ENCODE results near the gene GSE1.

Gene GSE1

DNA sequence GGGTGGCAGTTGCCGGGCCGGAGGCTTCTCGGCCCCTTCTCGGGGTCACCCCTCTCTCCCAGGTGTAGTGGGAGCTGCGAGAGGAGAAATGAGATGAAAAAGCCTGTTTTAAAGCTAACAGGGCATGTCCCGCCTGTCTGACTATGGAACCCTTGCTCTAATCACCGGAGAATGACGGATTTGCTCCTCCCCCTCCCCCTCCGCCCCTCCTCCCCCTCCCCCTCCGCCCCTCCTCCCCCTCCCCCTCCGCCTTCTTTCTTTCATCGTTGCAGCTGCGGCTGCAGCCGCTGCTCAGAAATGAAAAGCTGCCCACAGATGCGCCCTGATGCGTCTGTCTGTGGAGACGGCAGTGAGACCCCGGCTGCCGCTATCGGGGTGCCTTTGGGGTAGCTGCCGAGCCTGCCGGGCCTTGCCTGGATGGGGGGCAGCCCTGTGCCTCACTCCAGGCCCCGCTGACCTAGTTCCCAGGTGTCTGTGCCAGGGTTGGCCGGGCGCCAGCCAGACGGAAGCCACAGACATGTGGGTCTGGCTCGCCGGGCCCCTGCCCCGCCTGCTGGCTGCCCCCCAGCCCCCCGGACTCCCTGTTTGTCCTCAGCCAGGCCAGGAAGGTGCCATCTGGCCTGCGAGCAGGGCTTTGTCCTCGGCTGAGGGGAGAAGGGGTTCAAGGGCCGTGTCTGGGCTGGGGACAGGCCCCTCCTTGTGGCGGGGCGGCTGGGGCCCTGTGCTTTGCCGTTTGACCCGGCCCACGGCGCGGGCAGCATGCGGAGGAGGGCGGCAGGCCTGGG is 37.9 kb downstream of the GSE1 start:
- DNase-seq = no peak

- no peak for DNase-seq
Observed at GRCh38 chr16:85651629-85652430, 38.7 kb downstream of the GSE1 start.

DNA sequence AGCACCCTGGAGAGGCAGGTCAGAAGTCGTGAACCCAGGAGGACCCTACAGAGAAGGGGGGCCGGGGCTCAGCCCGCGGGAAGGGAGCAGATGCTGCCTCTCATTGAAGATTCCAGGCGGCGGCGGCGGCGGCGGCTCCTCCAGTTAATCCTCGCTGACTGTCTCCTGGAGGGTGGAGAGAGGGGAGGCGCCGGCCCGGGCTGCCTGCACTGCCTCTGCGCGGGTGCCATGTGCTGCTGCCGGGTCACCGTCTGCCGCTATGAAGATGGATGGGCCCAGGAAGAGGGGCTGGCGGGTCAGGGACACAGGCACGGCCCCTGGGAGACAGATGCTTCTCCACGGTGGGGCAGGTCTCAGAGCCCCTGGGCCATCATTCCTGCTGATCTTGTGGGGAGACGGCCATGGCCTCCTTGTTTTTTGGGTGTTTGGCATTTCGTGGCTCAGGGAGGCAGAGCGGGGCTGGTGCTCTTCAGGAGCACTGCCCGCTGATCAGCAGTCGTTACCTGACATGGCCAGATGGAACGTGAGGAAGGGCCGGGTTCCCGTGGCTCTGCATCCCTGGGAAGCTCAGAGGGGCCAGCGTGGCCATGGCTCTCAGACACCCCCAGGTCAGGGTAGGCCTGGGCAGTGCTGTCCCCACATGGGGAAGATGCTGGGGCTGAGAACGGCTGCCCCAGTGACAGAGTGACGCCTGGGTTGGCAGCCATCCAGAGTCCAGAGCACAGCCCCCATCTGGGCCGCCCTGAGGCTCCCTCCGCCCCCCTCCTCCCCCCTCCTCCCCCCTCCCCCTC is 39.5 kb downstream of the GSE1 start:
- no peak for DNase-seq

GRCh38 chr16:85653290-85653891 is 40.3 kb downstream of the GSE1 start:
- DNase-seq = no peak

DNA sequence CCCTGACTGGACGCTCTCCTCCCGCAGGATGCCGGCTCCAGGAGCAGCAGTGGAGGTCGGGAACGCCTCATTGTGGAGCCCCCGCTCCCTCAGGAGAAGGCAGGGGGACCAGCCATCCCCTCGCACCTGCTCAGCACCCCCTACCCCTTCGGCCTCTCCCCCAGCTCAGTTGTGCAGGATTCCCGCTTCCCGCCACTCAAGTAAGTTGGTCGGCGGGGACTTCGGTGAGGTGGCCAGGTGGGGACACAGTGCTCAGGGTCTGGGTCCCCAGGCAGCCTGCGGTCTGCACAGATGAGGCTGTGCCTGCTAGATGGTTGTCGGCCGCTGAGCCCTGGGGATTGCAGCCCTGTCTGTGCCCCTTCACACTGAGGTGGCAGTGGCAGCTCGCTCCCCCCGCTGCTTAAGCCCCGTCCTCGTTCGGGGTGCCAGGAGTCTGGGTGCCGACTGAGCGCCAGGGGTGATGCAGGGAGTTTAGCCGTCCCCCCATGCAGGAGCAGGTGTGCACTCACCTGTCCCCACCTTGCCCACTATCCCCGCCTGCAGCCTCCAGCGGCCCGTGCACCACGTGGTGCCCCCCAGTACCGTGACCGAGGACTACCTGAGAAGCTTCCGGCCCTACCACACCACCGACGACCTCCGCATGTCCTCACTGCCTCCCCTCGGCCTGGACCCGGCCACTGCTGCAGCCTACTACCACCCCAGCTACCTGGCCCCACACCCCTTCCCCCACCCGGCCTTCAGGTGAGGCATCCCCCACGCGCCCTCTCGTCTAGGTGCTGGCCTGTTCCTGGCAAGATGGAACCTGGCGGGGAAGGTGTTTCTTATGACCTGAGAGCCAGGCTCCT is 41.4 kb downstream of the GSE1 start:
- no peak for DNase-seq

DNA sequence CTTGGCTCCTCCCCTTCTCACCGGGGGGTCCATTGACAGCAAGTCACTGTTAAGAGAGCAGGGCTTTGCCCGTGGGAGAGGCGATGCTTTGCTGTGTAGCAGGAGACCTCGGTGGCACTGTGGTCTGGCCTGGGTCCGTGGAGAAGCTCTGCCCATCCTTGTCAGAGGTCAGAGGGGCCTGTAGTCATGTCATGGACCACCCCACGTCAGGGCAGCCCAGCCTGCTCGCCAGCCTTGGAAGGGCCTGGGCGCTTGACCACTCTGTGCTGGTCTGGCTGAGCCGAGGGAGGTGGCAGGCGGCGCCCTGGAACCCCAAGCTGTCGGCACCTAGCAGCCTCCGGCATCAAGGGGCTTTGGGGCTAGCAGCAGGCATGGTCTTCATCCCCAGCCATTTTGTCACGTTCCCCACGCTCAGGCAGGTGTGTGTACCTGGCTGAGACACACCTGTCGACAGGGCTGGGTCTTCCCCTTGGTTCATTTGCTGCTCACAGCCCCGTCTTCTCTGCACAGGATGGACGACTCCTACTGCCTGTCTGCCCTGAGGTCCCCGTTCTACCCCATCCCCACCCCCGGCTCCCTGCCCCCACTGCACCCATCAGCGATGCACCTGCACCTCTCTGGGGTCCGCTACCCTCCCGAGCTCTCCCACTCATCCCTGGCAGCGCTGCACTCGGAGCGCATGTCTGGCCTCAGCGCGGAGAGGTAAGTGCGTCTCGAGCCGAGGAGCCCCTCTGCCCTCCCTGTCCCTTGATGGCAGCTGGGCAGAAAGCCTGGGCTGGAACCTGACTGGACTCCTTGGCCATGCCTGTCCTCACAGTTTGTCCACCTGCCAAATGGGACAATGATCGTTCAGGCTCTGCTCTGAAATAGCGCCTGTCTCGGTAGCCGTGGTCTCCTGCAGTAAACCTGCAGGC is 42.4 kb downstream of the GSE1 start:
- no peak for DNase-seq

- DNase-seq = no peak
Observed at GRCh38 chr16:85656351-85657266, 43.5 kb downstream of the GSE1 start.

DNA sequence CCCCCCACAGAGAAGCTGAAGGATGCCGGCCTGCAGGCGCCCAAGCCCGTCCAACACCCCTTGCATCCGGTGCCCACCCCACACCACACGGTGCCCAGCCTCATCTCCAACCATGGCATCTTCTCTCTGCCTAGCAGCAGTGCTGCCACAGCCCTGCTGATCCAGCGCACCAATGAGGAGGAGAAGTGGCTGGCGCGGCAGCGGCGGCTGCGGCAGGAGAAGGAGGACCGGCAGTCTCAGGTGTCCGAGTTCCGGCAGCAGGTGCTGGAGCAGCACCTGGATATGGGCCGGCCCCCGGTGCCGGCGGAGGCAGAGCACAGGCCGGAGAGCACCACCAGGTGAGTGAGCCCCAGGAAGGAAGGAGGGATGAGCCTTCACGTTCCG is 44.1 kb downstream of the GSE1 start:
- no peak for DNase-seq

GRCh38 chr16:85657996-85658395 is 44.9 kb downstream of the GSE1 start:
- no peak for DNase-seq

GRCh38 chr16:85658504-85659326 is 45.6 kb downstream of the GSE1 start:
- no peak for DNase-seq

DNA sequence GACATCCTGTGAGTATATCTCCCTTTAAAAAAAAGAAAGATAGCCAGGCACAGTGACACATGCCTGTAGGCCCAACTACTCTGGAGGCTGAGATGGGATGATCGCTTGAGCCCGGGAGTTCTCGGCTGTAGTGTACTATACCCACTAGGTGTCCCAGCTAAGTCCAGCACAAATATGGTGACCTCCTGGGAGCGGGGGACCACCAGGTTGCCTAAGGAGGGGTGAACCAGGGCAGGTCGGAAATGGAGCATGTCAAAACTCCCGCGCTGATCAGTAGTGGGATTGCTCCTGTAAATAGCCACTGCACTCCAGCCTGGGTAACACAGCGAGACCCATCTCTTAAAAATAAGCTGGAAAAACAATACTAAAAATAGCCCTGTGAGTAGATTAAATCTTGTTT is 46.2 kb downstream of the GSE1 start:
- DNase-seq = no peak

DNA sequence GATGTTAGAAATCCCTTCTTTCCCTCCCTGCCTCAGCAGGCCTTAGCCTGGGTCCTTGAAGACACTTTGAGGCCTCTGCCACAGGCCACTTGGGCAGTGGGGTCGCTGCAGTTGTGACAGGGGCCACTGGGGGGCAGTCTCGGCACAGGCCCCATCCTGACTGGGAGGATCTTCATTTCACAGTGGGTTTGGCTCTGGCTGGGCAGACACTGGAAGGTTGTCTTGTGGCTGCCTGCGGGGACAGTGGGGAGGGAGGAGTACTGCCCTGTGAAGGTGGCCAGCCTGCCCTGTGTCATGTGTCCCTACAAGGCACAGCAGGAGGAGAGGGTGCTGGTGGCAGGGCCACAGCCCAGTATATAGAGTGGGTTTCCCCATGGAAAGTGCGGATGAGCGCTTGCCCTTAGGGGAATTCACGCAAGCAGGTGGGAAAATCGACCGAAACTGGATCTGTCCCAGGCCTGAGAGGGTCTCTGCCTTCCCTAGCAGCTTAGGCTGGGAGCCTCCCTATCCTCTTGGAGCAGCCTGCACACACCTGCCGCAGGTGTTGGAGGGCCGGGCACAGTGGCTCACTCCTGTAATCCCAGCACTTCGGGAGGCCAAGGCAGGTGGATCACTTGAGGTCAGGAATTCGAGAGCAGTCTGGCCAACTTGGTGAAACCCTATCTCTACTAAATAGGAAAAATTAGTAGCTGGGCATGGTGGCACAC is 46.8 kb downstream of the GSE1 start:
- no peak for DNase-seq

DNA sequence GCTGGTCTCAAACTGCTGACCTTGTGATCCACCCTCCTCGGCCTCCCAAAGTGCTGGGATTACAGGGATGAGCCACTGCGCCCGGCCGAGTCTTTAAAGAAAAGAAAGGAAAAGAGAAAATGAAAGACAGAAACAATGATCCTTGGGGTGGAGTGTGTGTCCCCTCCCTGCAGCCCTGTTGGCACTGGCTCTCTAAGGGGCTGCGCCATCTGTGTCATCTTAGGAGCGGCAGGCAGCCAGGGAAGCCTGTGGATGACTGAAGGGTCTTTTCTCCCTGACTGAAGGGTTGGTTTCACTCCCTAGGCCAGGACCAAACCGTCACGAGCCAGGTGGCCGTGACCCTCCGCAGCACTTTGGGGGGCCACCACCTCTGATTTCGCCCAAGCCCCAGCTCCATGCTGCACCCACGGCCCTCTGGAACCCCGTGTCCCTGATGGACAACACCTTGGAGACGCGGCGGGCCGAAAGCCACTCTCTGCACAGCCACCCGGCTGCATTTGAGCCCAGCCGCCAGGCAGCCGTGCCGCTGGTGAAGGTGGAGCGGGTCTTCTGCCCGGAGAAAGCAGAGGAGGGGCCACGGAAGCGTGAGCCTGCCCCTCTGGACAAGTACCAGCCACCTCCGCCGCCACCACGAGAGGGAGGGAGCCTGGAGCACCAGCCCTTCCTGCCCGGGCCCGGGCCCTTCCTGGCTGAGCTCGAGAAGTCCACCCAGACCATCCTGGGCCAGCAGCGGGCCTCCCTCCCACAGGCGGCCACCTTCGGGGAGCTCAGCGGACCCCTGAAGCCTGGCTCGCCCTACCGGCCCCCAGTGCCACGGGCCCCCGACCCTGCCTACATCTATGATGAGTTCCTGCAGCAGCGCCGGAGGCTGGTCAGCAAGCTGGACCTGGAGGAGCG is 48.0 kb downstream of the GSE1 start:
- DNase-seq = no peak

- DNase-seq = no peak
Observed at GRCh38 chr16:85661740-85662481, 48.8 kb downstream of the GSE1 start.

- DNase-seq = no peak
Observed at GRCh38 chr16:85662482-85662812, 49.3 kb downstream of the GSE1 start.
